Fibroblast of lung (primary cell): ENCODE data around the gene CNTNAP5. TPM values are rescaled to one million over a fixed set of nuclear protein-coding genes. Genes with fewer than 3 reads are reported as not detected.

Source experiments
- DNase-seq, 2 donors: peaks; one replicate each; pipeline versions ENCODE4 v3.0.0 to v3.0.0-alpha.2; 2010; ENCODE audit warnings: low read depth in 2 of 2
- H2AFZ ChIP-seq: 2 replicates; pipeline ENCODE4 v1.5.1; 2012; ENCODE audit warnings: low read length, control low read depth, inconsistent platforms
- H3K27ac ChIP-seq: 2 replicates; pipeline ENCODE4 v1.5.1; 2011; ENCODE audit warnings: low read length, control low read depth; ENCODE audit not compliant: insufficient read depth
- H3K27me3 ChIP-seq: 2 replicates; pipeline ENCODE4 v1.5.1; 2011; ENCODE audit warnings: mild to moderate bottlenecking, low read length; ENCODE audit not compliant: control insufficient read depth, insufficient read depth
- H3K36me3 ChIP-seq: 2 replicates; pipeline ENCODE4 v1.5.1; 2011; ENCODE audit warnings: low read length; ENCODE audit not compliant: control insufficient read depth, insufficient read depth
- H3K4me1 ChIP-seq: 2 replicates; pipeline ENCODE4 v1.5.1; 2011; ENCODE audit warnings: low read length; ENCODE audit not compliant: control insufficient read depth, insufficient read depth; ENCODE audit errors: extremely low read depth
- H3K4me2 ChIP-seq: 2 replicates; pipeline ENCODE4 v1.5.1; 2011; ENCODE audit warnings: low read length, control low read depth; ENCODE audit not compliant: insufficient read depth; ENCODE audit errors: extremely low read depth
- H3K4me3 ChIP-seq, 4 experiments: fragments of 200-600 bp in 1 of 4; sonication (generic) in 1 of 4; replicated peaks in 1 of 4; 2 replicates each; pipeline ENCODE4 v1.5.1; 2011 to 2016; ENCODE audit warnings: low read length in 4 of 4, low read depth in 3 of 4, mild to moderate bottlenecking in 3 of 4, control low read depth in 2 of 4, inconsistent platforms in 1 of 4, mixed read lengths in 1 of 4; ENCODE audit not compliant: insufficient read depth in 1 of 4; ENCODE audit errors: control extremely low read depth in 1 of 4
- H3K79me2 ChIP-seq: 2 replicates; pipeline ENCODE4 v1.5.1; 2012; ENCODE audit warnings: mild to moderate bottlenecking, low read length, inconsistent platforms; ENCODE audit not compliant: control insufficient read depth, insufficient read depth
- H3K9ac ChIP-seq: 2 replicates; pipeline ENCODE4 v1.5.1; 2011; ENCODE audit warnings: mild to moderate bottlenecking, low read length, control low read depth; ENCODE audit not compliant: insufficient read depth
- H3K9me3 ChIP-seq: 2 replicates; pipeline ENCODE4 v1.5.1; 2012; ENCODE audit warnings: low read depth, low read length; ENCODE audit not compliant: control insufficient read depth, insufficient read depth
- H4K20me1 ChIP-seq: 2 replicates; pipeline ENCODE4 v1.5.1; 2011; ENCODE audit warnings: low read length; ENCODE audit not compliant: control insufficient read depth, insufficient read depth; ENCODE audit errors: extremely low read depth
- EZH2 ChIP-seq: IDR thresholded peaks from 2 replicates; pipeline ENCODE4 v1.5.1; 2012; ENCODE audit warnings: low read length, control low read depth, mild to moderate bottlenecking; ENCODE audit errors: missing control alignments
- polyA plus RNA-seq, 2 donors: library from polyadenylated mRNA; depleted of rRNA in 1 of 2; stranded (reverse) in 1 of 2; unstranded in 1 of 2; fragments of >200 nt; gene quantifications; 2 replicates each; pipeline ENCODE4 v1.2.1, GENCODE V29; 2011 to 2012; ENCODE audit warnings: missing spikeins in 1 of 2
- total RNA-seq: library from RNA; depleted of rRNA; stranded (reverse); fragments of >200 nt; gene quantifications from 2 replicates; pipeline ENCODE4 v1.2.1, GENCODE V29; 2014
- TF ChIP-seq, protein P1 (sequence below), 2 donors: IDR thresholded peaks in 1 of 2; conservative IDR thresholded peaks in 1 of 2; 1 replicate in 1 of 2; 2 replicates in 1 of 2; pipeline ENCODE4 v1.5.1; 2011 to 2012; ENCODE audit warnings: low read length in 2 of 2, control low read depth in 1 of 2, inconsistent platforms in 1 of 2, low read depth in 1 of 2, mild to moderate bottlenecking in 1 of 2

Gene CNTNAP5
- total and polyA plus RNA-seq, 2 donors (not counting 1 experiment from before 2014, with no cell fraction given): not detected

DNA sequence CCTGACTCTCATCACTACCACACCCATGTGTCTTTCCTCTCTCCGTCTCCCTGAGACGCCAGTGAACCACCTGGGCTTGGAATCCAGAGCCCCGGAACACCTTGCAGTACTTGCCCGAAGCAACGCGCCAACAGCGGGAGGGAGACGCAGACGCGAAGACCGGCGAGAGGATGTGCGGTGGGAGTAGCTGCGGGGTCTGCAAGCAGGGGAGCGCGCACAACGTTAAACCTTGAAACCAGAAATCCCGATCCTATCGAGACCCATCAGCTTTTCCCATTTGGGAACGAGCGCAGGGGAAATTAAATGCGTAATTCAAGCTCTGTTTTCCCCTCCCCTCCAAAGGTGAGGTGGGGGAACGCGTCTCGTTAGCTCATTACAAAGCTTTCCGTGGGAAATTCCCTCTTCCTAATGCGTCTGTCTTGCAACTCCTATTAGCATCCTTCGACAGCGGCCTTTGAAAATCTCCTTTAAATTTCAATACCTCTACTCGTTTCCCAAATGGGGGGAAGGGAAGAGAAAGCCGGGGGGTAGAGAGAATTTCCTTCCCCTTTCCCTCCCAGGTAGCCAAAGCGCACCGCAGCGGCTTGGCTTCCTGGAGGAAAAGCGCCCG lies 421 bp upstream of the CNTNAP5 start:
- H2AFZ ChIP-seq: no peak overlapping the region
- H3K27ac ChIP-seq: no peak overlapping the region
- H3K9ac ChIP-seq: no peak overlapping the region
- H3K9me3 ChIP-seq: no peaks in the 10 kb centered on the region
- H3K4me2 ChIP-seq: no peak overlapping the region
- TF ChIP-seq, protein P1, sequence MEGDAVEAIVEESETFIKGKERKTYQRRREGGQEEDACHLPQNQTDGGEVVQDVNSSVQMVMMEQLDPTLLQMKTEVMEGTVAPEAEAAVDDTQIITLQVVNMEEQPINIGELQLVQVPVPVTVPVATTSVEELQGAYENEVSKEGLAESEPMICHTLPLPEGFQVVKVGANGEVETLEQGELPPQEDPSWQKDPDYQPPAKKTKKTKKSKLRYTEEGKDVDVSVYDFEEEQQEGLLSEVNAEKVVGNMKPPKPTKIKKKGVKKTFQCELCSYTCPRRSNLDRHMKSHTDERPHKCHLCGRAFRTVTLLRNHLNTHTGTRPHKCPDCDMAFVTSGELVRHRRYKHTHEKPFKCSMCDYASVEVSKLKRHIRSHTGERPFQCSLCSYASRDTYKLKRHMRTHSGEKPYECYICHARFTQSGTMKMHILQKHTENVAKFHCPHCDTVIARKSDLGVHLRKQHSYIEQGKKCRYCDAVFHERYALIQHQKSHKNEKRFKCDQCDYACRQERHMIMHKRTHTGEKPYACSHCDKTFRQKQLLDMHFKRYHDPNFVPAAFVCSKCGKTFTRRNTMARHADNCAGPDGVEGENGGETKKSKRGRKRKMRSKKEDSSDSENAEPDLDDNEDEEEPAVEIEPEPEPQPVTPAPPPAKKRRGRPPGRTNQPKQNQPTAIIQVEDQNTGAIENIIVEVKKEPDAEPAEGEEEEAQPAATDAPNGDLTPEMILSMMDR (conservative IDR thresholded peaks at IDR 0.05 in 1 of 2, IDR thresholded peaks at IDR 0.05 in 1 of 2; ENCODE audit: low read depth in 1 of 2, low read length in 2 of 2): no peak
- no peak for TF ChIP-seq EZH2
- H3K36me3 ChIP-seq: no peaks in the 10 kb centered on the region
- no peak for DNase-seq
- H3K4me1 ChIP-seq: no peaks in the 10 kb centered on the region
- no peaks in the 10 kb centered on the region for H4K20me1 ChIP-seq
- H3K27me3 ChIP-seq: no peaks in the 10 kb centered on the region
- H3K4me3 ChIP-seq: no peak overlapping the region
- H3K79me2 ChIP-seq: no peaks in the 10 kb centered on the region

DNA sequence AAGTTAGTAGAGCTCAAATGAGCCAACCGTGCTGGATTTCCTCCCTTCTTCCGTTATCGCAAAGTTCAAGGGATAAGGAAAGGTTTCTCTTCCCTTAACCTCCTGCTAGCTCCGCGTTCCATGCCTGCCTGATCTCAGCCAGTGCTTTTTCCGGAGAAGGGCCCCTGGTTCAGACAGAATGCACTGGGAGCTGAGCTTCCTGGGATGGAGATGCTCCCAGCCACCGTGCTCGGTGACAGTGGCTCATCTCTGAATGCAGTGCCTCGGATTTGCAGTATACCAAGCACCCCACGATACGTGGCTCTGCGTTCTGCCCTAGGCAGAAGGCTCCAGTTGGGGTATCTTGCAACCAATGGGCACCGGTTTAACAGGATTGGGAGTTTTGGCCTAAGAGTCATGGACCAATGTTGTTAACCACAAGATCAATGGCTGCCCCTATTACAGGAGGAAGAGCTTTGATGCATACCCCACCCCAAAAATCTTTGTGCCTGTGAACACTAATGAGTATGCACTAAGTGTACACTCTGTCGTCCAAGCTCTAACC lies 876 bp downstream of the CNTNAP5 start:
- no peaks in the 10 kb centered on the region for H3K79me2 ChIP-seq
- H3K27ac ChIP-seq: no peak overlapping the region
- H3K9me3 ChIP-seq: no peaks in the 10 kb centered on the region
- no peak overlapping the region for H3K4me2 ChIP-seq
- H3K27me3 ChIP-seq: no peaks in the 10 kb centered on the region
- no peaks in the 10 kb centered on the region for H3K4me1 ChIP-seq
- no peak overlapping the region for H3K4me3 ChIP-seq
- H3K9ac ChIP-seq: no peak overlapping the region
- H2AFZ ChIP-seq: no peak overlapping the region
- no peak for DNase-seq
- no peak for TF ChIP-seq EZH2
- TF ChIP-seq, protein P1 (conservative IDR thresholded peaks at IDR 0.05 in 1 of 2, IDR thresholded peaks at IDR 0.05 in 1 of 2; ENCODE audit: low read depth in 1 of 2, low read length in 2 of 2): no peak
- H3K36me3 ChIP-seq: no peaks in the 10 kb centered on the region
- no peaks in the 10 kb centered on the region for H4K20me1 ChIP-seq

DNA sequence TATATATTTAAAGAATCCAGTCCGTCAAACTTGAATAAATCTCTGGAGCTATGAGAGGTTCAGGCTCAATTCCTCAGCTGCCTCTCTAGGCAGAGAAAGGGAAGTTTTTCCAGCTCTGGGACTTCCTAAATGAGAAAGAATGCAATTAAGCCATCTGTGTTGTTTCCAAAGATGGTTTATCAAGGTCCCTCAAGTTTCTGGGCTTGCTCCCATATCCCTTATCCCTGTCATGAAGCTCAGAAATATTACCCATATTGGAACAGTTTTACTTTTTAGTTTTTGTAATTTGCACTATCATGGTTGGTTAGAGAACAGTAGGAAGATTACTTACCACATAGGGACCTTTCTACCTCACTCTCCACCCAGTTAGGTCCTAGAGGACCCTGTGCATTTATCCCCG lies 1.4 kb downstream of the CNTNAP5 start:
- no peak overlapping the region for H3K4me2 ChIP-seq
- DNase-seq: no peak
- H3K4me3 ChIP-seq: no peak overlapping the region
- no peaks in the 10 kb centered on the region for H3K9me3 ChIP-seq
- H4K20me1 ChIP-seq: no peaks in the 10 kb centered on the region
- no peaks in the 10 kb centered on the region for H3K79me2 ChIP-seq
- H2AFZ ChIP-seq: no peak overlapping the region
- H3K4me1 ChIP-seq: no peaks in the 10 kb centered on the region
- H3K27ac ChIP-seq: no peak overlapping the region
- no peak overlapping the region for H3K9ac ChIP-seq
- no peaks in the 10 kb centered on the region for H3K36me3 ChIP-seq
- TF ChIP-seq EZH2: no peak
- TF ChIP-seq, protein P1 (conservative IDR thresholded peaks at IDR 0.05 in 1 of 2, IDR thresholded peaks at IDR 0.05 in 1 of 2; ENCODE audit: low read depth in 1 of 2, low read length in 2 of 2): no peak
- H3K27me3 ChIP-seq: no peaks in the 10 kb centered on the region
